Type B pancreatic cell (in vitro differentiated cells): ENCODE data around the gene C2orf68. TPM values are rescaled to one million over a fixed set of nuclear protein-coding genes. Genes with fewer than 3 reads are reported as not detected.
A peak's percentile ranks its signal among the peaks of the same experiment; 100 is the strongest.

ENCODE experiments used
- DNase-seq: peaks from one replicate; pipeline ENCODE4 v3.0.0; 2021; ENCODE audit warnings: mixed read lengths; ENCODE audit not compliant: unreplicated experiment; ENCODE audit errors: extremely low spot score
- H3K27ac Mint-ChIP-seq: 2 replicates; pipeline ENCODE4 v1.8.0; 2021; ENCODE audit warnings: mild to moderate bottlenecking, mixed read lengths
- H3K27me3 Mint-ChIP-seq: 2 replicates; pipeline ENCODE4 v1.8.0; 2021; ENCODE audit warnings: mixed read lengths
- H3K36me3 Mint-ChIP-seq: 2 replicates; pipeline ENCODE4 v1.8.0; 2021; ENCODE audit warnings: mixed read lengths
- H3K4me1 Mint-ChIP-seq: one replicate; pipeline ENCODE4 v1.8.0; 2021; ENCODE audit warnings: mixed read lengths; ENCODE audit not compliant: unreplicated experiment
- H3K4me3 Mint-ChIP-seq: 2 replicates; pipeline ENCODE4 v1.8.0; 2021; ENCODE audit warnings: mild to moderate bottlenecking, mixed read lengths
- H3K9me3 Mint-ChIP-seq: 2 replicates; pipeline ENCODE4 v1.8.0; 2021; ENCODE audit warnings: mixed read lengths
- total RNA-seq: library from RNA; stranded (reverse); gene quantifications from 2 replicates; pipeline ENCODE4 v1.2.1, GENCODE V29; 2021; ENCODE audit warnings: low replicate concordance
- TF ChIP-seq, protein P1 (sequence below): fragments of 200-600 bp; sonication (generic); conservative IDR thresholded peaks from 2 replicates; pipeline ENCODE4 v1.5.0; 2021; ENCODE audit warnings: antibody characterized with exemption, mild to moderate bottlenecking

The C2orf68 gene
- total RNA-seq, 1 donor from 2014 or later: 66.6 TPM

DNA sequence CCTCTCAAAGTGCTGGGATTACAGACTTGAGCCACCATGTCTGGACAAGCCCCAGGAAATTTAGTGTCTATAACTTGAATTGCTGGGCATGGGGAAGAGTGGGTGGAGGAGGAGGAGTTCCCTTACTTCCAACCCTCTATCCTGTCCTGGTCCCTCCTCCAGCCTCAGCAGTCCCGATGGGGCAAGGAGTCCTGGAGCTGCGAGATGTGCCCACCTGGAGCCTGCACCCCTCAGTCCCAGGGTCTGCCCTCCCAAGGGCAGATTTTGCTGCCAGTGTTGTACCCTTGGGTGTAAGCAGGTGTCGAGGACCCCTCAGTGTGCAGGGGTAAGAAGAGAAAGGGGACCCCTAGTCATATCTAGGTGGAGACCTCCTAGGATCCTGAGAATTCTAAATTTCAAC is 31.7 kb downstream of the C2orf68 start:
- DNase-seq: no peak
- Mint-ChIP-seq H3K4me3 (peak overlapping the region; percentile 41), H3K36me3 (no peaks in the 10 kb centered on the region), H3K27me3 (no peaks in the 10 kb centered on the region), H3K9me3 (no peaks in the 10 kb centered on the region), H3K27ac (peak overlapping the region; percentile 98), H3K4me1 (peaks cover 37% of the 10 kb centered on the region)
- TF ChIP-seq, protein P1, sequence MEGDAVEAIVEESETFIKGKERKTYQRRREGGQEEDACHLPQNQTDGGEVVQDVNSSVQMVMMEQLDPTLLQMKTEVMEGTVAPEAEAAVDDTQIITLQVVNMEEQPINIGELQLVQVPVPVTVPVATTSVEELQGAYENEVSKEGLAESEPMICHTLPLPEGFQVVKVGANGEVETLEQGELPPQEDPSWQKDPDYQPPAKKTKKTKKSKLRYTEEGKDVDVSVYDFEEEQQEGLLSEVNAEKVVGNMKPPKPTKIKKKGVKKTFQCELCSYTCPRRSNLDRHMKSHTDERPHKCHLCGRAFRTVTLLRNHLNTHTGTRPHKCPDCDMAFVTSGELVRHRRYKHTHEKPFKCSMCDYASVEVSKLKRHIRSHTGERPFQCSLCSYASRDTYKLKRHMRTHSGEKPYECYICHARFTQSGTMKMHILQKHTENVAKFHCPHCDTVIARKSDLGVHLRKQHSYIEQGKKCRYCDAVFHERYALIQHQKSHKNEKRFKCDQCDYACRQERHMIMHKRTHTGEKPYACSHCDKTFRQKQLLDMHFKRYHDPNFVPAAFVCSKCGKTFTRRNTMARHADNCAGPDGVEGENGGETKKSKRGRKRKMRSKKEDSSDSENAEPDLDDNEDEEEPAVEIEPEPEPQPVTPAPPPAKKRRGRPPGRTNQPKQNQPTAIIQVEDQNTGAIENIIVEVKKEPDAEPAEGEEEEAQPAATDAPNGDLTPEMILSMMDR: no peak

DNA sequence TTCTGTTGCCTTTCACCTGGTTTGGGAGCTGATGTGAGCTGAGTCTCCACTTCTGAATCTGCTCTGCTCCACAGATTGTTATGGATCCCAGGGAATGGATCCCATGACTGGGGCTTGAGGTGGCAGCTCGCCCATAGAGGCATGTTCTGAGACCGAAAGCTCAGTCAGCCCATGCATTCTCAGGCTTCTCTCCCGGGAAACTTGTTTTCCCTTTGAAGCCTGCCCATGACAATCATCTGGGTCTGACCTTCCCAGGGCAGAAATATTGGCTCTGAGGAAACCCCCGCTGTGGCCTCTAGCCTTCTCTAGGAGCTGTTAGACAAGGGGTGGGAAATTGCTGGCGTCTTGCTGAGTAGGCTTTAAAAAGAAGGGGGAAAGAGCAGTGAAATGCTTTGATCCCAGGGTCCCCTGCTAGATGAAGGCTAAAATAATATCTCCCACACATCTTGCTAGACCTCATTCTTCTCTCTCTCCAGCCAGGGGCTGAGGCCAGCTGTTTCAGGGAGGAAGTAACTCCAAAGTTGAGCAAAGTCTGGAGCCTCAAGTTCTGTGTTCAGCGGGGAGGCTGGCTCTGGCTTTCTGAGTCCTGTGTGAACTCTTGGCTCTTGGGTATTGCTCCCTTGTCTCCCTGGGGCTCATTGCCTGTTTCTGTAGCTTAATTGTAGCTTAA is 32.5 kb downstream of the C2orf68 start:
- no peak for DNase-seq
- Mint-ChIP-seq H3K4me3 (peak overlapping the region; percentile 94), H3K4me1 (peaks cover 32% of the 10 kb centered on the region), H3K36me3 (no peaks in the 10 kb centered on the region), H3K27ac (peak overlapping the region; percentile 98), H3K9me3 (no peaks in the 10 kb centered on the region), H3K27me3 (no peaks in the 10 kb centered on the region)
- TF ChIP-seq, protein P1: no peak

DNA sequence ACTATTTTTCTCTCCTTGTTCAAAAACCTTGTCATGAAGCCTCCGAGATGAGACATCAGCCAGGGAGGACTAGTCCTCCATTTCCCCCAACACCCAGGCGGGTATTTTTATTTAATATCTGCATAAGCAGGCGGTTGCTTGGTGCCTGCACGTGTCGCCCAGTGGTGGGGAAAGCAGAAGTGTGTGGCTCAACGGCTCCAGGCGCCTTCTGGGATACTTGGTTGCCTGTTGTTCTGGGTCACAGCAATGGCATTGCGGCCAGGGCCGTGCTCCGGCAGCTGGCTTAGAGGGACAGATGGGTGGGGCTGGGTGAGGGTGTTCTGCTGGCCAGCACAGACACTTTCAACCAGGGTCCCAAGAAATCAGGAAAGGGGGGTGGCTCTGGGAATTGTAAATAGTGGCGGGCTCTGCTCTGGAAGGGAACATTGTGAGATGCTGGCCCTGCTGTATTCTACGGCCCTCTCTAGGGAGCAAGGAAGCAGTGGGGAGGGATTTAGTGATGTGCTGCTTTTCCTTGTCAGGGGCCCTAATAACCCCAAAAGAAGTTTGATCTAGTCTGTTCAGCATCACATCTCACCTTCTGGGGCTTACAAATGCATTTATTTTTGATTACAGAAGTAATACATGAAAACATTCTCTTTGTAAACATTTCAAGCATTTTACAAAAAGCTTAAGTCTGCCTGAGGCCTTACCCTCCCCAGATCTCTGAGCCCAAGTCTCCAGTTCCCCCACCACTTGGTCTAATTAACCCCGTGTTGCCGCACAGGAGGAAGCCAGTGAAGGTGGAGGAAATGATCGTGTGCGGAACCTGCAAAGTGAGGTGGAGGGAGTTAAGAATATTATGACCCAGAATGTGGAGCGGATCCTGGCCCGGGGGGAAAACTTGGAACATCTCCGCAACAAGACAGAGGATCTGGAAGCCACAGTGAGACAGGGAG is 33.4 kb downstream of the C2orf68 start:
- peak overlapping the region; percentile 94 for H3K4me3 Mint-ChIP-seq
- DNase-seq: no peak
- H3K27me3 Mint-ChIP-seq: no peaks in the 10 kb centered on the region
- H3K36me3 Mint-ChIP-seq: no peaks in the 10 kb centered on the region
- H3K4me1 Mint-ChIP-seq: peaks cover 32% of the 10 kb centered on the region
- H3K27ac Mint-ChIP-seq: peak overlapping the region; percentile 98
- TF ChIP-seq, protein P1: no peak
- H3K9me3 Mint-ChIP-seq: no peaks in the 10 kb centered on the region

DNA sequence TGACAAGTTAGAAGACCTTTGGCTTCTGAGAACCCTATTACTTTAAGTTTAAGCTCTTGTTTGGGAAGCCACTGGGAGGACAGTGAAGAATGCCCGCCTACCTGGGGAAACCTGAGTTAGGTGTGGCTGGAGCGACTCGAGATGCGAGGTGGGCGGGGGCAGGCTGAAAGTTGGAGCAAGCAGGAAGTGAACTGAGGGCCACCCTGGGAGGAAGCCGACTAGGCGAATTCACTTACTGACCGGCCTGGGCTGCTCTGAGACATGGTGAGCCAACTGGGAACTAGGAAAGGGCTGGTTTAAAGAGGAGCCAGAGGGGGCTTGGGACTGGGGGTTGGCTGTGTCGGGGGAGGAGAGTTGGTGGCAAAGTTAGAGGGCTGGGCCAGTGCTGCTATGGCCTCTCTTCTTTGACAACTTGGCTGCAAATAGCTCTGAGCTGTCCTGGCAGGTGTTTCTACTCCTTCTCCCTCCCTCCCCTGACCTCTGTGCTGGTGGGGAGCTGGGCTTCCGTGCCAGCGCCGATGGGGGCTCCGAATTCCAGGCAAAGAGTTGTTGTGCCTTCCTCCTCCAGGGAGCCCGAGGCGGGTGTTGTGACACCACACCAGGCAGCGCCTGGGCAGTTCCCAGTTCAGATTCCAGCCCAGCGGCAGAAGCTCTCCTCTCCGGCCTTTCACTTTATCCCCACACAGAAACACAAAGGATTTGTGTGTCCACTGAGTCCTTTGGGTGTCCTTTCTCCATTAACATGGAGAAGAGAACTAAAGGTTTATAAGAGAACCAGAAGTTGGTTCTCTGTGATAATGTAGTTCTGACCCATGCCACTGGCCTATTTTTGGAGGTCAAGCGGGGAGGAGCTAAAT is 34.3 kb downstream of the C2orf68 start, which contains the start of gene VAMP8:
VAMP8 (plus strand) TSS at position 201 of the 857 bp plus-strand sequence; CDS start at position 262, 61 bp downstream.
- H3K4me1 Mint-ChIP-seq: peaks cover 32% of the 10 kb centered on the region
- H3K27me3 Mint-ChIP-seq: peaks cover 3% of the 10 kb centered on the region
- no peaks in the 10 kb centered on the region for H3K36me3 Mint-ChIP-seq
- no peak for DNase-seq
- H3K27ac Mint-ChIP-seq: peak within 1 kb of the TSS; percentile 98
- peak within 1 kb of the TSS; percentile 94 for H3K4me3 Mint-ChIP-seq
- no peaks in the 10 kb centered on the region for H3K9me3 Mint-ChIP-seq
- TF ChIP-seq, protein P1: no peak

DNA sequence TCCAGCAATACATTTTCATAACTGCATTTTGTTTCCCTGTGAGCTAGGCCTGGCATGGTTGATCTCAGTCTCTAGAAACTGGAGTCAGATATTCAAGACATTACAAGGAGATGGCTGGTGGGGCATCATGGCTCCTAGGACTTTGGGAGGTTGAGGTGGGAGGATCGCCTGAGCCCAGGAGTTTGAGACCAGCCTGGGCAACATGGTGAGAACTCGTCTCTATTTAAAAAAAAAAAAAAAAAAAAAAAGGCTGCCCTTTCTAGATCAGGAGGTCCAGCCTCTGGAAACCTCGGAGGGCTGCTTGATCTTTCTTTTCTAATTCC is 34.8 kb downstream of the C2orf68 start:
- H3K9me3 Mint-ChIP-seq: no peaks in the 10 kb centered on the region
- no peaks in the 10 kb centered on the region for H3K36me3 Mint-ChIP-seq
- H3K4me3 Mint-ChIP-seq: peak overlapping the region; percentile 94
- DNase-seq: no peak
- H3K27ac Mint-ChIP-seq: peak overlapping the region; percentile 98
- TF ChIP-seq, protein P1: no peak
- H3K4me1 Mint-ChIP-seq: peaks cover 32% of the 10 kb centered on the region
- H3K27me3 Mint-ChIP-seq: peaks cover 5% of the 10 kb centered on the region
